Measurements from ENCODE around the gene SORCS1. TPM values are rescaled to one million over a fixed set of nuclear protein-coding genes. Genes with fewer than 3 reads are reported as not detected.
A peak's percentile ranks its signal among the peaks of the same experiment; 100 is the strongest.

Gene SORCS1
- total and polyA plus RNA-seq, 2 donors (not counting 1 experiment from before 2014, with no cell fraction given): not detected

GRCh38 chr10:106706127-106706526, 458.4 kb downstream of the SORCS1 start:
- POLR2A ChIA-PET: no interaction called here
- Histone ChIP-seq H3K36me3 (replicated peaks in 1 of 2; ENCODE audit: control extremely low read depth in 1 of 2, control insufficient read depth in 1 of 2, extremely low read depth in 1 of 2, insufficient read depth in 2 of 2, low read length in 1 of 2) (no peaks in the 10 kb centered on the region), H3K4me3 (ENCODE audit: control extremely low read depth in 1 of 5, extremely low read depth in 1 of 5, insufficient read depth in 1 of 5, low read depth in 2 of 5, low read length in 4 of 5) (no peak overlapping the region), H3K4me2 (replicated peaks; ENCODE audit: low read depth, low read length, poor library complexity, severe bottlenecking) (no peak overlapping the region), H3K9me3 (ENCODE audit: control extremely low read depth in 1 of 3, control insufficient read depth in 2 of 3, insufficient read depth in 1 of 3, low read length in 2 of 3) (no peaks in the 10 kb centered on the region), H2AFZ (ENCODE audit: insufficient read depth, low read depth, low read length, poor library complexity, severe bottlenecking) (no peak overlapping the region), H3K27ac (ENCODE audit: low read length in 2 of 2) (no peak overlapping the region), H3K4me1 (ENCODE audit: control insufficient read depth in 2 of 2, insufficient read depth in 2 of 2, low read length in 2 of 2) (no peaks in the 10 kb centered on the region), H4K20me1 (ENCODE audit: control insufficient read depth, insufficient read depth, low read length, poor library complexity, severe bottlenecking) (no peaks in the 10 kb centered on the region), H3K79me2 (ENCODE audit: control insufficient read depth, insufficient read depth, low read length) (no peaks in the 10 kb centered on the region), H3K9ac (ENCODE audit: low read length) (no peak overlapping the region), H3K27me3 (replicated peaks in 1 of 4; ENCODE audit: control extremely low read depth in 1 of 4, control insufficient read depth in 3 of 4, insufficient read depth in 4 of 4, low read length in 3 of 4) (no peaks in the 10 kb centered on the region)
- Mint-ChIP-seq H3K27me3 (peaks cover 5% of the 10 kb centered on the region), H3K27ac (no peak overlapping the region), H3K9me3 (ENCODE audit: insufficient read depth) (no peaks in the 10 kb centered on the region), H3K4me3 (no peak overlapping the region), H3K4me1 (no peaks in the 10 kb centered on the region)
- intact Hi-C loops (cut with micrococcal nuclease): loop anchor here (10.0 kb wide), 1 partner anchor 1839 kb away; no protein-coding TSS in a partner anchor
- CTCF ChIA-PET: interaction anchor here (1.0 to 2.3 kb wide), 3 partner anchors 8 to 17 kb away, joined by 3 to 12 read pairs (median 3); no protein-coding TSS in a partner anchor
- DNase-seq (no peak), ATAC-seq (ENCODE audit: low read depth) (no peak)
- TF ChIP-seq EZH2 (IDR thresholded peaks at IDR 0.05; ENCODE audit: borderline replicate concordance, insufficient read depth, low read depth, low read length, poor library complexity, severe bottlenecking) (no peak), CTCF (IDR thresholded peaks at IDR 0.05) (no peak)

DNA sequence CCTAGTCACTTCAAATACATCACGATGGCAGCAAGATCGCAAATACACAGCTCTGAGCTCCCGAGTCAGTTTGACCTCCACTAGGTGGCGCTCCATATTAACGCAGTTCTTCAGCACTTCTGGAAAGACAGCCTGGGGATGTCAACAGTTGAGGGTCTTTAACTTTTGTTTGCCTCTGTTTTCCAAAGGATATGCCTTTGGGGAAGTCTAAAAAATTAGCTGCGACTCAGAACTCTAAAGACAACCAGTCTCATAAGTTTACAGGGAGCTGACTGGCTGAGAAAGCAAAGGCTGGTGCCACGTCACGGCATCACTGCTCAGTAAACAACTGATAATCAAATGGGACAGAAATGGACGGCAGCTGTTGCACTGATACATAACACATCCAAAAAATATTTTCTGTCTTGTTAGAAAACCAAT, 458.8 kb downstream of the SORCS1 start:
- peak; percentile 57 for DNase-seq
- intact Hi-C loops (cut with micrococcal nuclease): loop anchor here (10.0 kb wide), 1 partner anchor 1839 kb away; no protein-coding TSS in a partner anchor
- WGBS (ENCODE audit: insufficient coverage): 29% methylated on average over 8 of the region's 9 CpGs
- Histone ChIP-seq H3K36me3 (replicated peaks in 1 of 2; ENCODE audit: control extremely low read depth in 1 of 2, control insufficient read depth in 1 of 2, extremely low read depth in 1 of 2, insufficient read depth in 2 of 2, low read length in 1 of 2) (no peaks in the 10 kb centered on the region), H3K79me2 (ENCODE audit: control insufficient read depth, insufficient read depth, low read length) (no peaks in the 10 kb centered on the region), H3K4me2 (replicated peaks; ENCODE audit: low read depth, low read length, poor library complexity, severe bottlenecking) (no peak overlapping the region), H4K20me1 (ENCODE audit: control insufficient read depth, insufficient read depth, low read length, poor library complexity, severe bottlenecking) (no peaks in the 10 kb centered on the region), H3K27me3 (replicated peaks in 1 of 4; ENCODE audit: control extremely low read depth in 1 of 4, control insufficient read depth in 3 of 4, insufficient read depth in 4 of 4, low read length in 3 of 4) (no peaks in the 10 kb centered on the region), H2AFZ (ENCODE audit: insufficient read depth, low read depth, low read length, poor library complexity, severe bottlenecking) (no peak overlapping the region), H3K9ac (ENCODE audit: low read length) (no peak overlapping the region), H3K4me3 (ENCODE audit: control extremely low read depth in 1 of 5, extremely low read depth in 1 of 5, insufficient read depth in 1 of 5, low read depth in 2 of 5, low read length in 4 of 5) (no peak overlapping the region), H3K4me1 (ENCODE audit: control insufficient read depth in 2 of 2, insufficient read depth in 2 of 2, low read length in 2 of 2) (no peaks in the 10 kb centered on the region), H3K9me3 (ENCODE audit: control extremely low read depth in 1 of 3, control insufficient read depth in 2 of 3, insufficient read depth in 1 of 3, low read length in 2 of 3) (no peaks in the 10 kb centered on the region), H3K27ac (ENCODE audit: low read length in 2 of 2) (no peak overlapping the region)
- H3K27ac Mint-ChIP-seq: no peak overlapping the region
- H3K4me1 Mint-ChIP-seq: no peaks in the 10 kb centered on the region
- TF ChIP-seq CTCF (IDR thresholded peaks at IDR 0.05) (peak; percentile 64), EZH2 (IDR thresholded peaks at IDR 0.05; ENCODE audit: borderline replicate concordance, insufficient read depth, low read depth, low read length, poor library complexity, severe bottlenecking) (no peak)
- no peak for ATAC-seq (ENCODE audit: low read depth)
- ChIA-PET CTCF (interaction anchor here (0.7 to 2.3 kb wide), 5 partner anchors 8 to 254 kb away, joined by 3 to 12 read pairs (median 3); no protein-coding TSS in a partner anchor), POLR2A (no interaction called here)
- H3K9me3 Mint-ChIP-seq (ENCODE audit: insufficient read depth): no peaks in the 10 kb centered on the region
- no peak overlapping the region for H3K4me3 Mint-ChIP-seq
- H3K27me3 Mint-ChIP-seq: peaks cover 3% of the 10 kb centered on the region
